Gastrocnemius medialis (tissue), 4 donors: ENCODE results near the gene SLC17A2.

Source experiments
- CTCF ChIP-seq, 5 experiments: fragments of 450-650 bp in 3 of 5; fragments of 200-600 bp in 2 of 5; sonication (generic) in 2 of 5; IDR thresholded peaks in 4 of 5; conservative IDR thresholded peaks in 1 of 5; 1 replicate in 4 of 5; 2 replicates in 1 of 5; pipeline ENCODE4 v1.5.1; 2016 to 2019; ENCODE audit warnings: antibody characterized with exemption in 5 of 5, mild to moderate bottlenecking in 3 of 5, moderate library complexity in 3 of 5
- POLR2A ChIP-seq, 2 donors: fragments of 450-650 bp; IDR thresholded peaks; one replicate each; pipeline ENCODE4 v1.6.1; 2017; ENCODE audit warnings: antibody characterized with exemption in 2 of 2, mild to moderate bottlenecking in 2 of 2, moderate library complexity in 2 of 2

DNA sequence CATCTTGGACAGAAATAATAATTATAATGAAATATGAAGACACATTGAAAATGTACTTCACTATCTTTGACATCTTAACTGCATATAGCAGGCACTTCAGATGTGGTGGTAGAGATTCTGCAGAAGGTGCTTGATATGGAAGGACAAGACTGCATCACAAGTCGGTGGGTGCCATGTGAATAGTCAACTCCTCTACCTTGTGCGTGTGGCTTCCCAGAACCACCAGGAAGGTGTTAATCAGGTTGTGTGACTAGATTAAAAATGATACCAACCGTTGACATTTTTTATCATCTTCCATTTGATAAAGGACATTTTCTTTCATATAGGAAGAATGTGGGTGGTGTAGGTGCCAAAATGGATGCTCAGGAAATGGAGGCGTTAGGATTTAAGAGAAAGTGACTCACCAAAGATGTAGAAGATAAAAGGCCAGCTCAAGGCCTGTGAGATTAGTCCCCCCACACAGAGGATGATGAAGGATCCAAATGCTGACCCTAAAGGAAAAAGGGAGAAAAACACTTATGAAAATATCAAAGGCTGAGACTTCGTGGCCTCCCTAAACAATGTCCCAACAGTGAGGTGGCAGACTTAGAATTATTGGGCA is 12.3 kb downstream of the SLC17A2 start:
- TF ChIP-seq CTCF (IDR thresholded peaks at IDR 0.05 in 4 of 5, conservative IDR thresholded peaks at IDR 0.05 in 1 of 5) = no peak
- no peak for TF ChIP-seq POLR2A (IDR thresholded peaks at IDR 0.05)
